T-helper 1 cell treated with Interleukin-12 subunit alpha and Interleukin-12 subunit beta and Interleukin-4 antibody, amounts not matched to agents 30 μg/mL and 1 μg/mL, for 36 hours (primary cell): ENCODE results near the gene SLC35E2B.
A peak's percentile ranks its signal among the peaks of the same experiment; 100 is the strongest.
"Not testable (repeated sequence)": the region's sequence is repeated elsewhere in the genome, so short reads cannot be mapped to it uniquely, and the experiment has no call there.

Experiments
- H3K27ac Mint-ChIP-seq: one replicate; pipeline ENCODE4 v1.8.0; 2021; ENCODE audit warnings: mild to moderate bottlenecking, mixed read lengths
- H3K27me3 Mint-ChIP-seq: one replicate; pipeline ENCODE4 v1.8.0; 2021; ENCODE audit warnings: low read depth, mixed read lengths
- H3K36me3 Mint-ChIP-seq: one replicate; pipeline ENCODE4 v1.8.0; 2021; ENCODE audit warnings: low read depth, mixed read lengths
- H3K4me1 Mint-ChIP-seq: one replicate; pipeline ENCODE4 v1.8.0; 2021; ENCODE audit warnings: low read depth, mixed read lengths
- H3K4me3 Mint-ChIP-seq: one replicate; pipeline ENCODE4 v1.8.0; 2021; ENCODE audit warnings: mild to moderate bottlenecking, moderate library complexity, mixed read lengths
- H3K9me3 Mint-ChIP-seq: one replicate; pipeline ENCODE4 v1.8.0; 2021; ENCODE audit warnings: mixed read lengths

SLC35E2B gene

GRCh38 chr1:1692714-1693647, at the start of gene SLC35E2B:
Gene SLC35E2B, minus strand, starts transcription at chr1:1692795. Its CDS starts 16,096 bp downstream, at chr1:1676699.
- H3K4me1 Mint-ChIP-seq, H3K9me3 Mint-ChIP-seq, H3K27me3 Mint-ChIP-seq, H3K36me3 Mint-ChIP-seq: not testable (repeated sequence)
- peak within 1 kb of the TSS; percentile 94 for H3K27ac Mint-ChIP-seq
- peak within 1 kb of the TSS; percentile 77 for H3K4me3 Mint-ChIP-seq

- H3K4me1 Mint-ChIP-seq, H3K4me3 Mint-ChIP-seq, H3K36me3 Mint-ChIP-seq, H3K27me3 Mint-ChIP-seq, H3K9me3 Mint-ChIP-seq, H3K27ac Mint-ChIP-seq: not testable (repeated sequence)
Observed at GRCh38 chr1:1741013-1741412, 48.4 kb upstream of the SLC35E2B start.

GRCh38 chr1:1738799-1739337, 46.3 kb upstream of the SLC35E2B start:
- H3K4me1 Mint-ChIP-seq, H3K36me3 Mint-ChIP-seq, H3K9me3 Mint-ChIP-seq, H3K27me3 Mint-ChIP-seq, H3K4me3 Mint-ChIP-seq, H3K27ac Mint-ChIP-seq: not testable (repeated sequence)

GRCh38 chr1:1737675-1738590, 45.3 kb upstream of the SLC35E2B start:
- not testable (repeated sequence) for H3K36me3 Mint-ChIP-seq, H3K9me3 Mint-ChIP-seq, H3K27ac Mint-ChIP-seq, H3K27me3 Mint-ChIP-seq, H3K4me1 Mint-ChIP-seq, H3K4me3 Mint-ChIP-seq

- Mint-ChIP-seq H3K4me1 (peaks cover 15% of the 10 kb centered on the region), H3K27ac (peak overlapping the region; percentile 31), H3K27me3 (no peaks in the 10 kb centered on the region), H3K4me3 (no peak overlapping the region), H3K9me3 (no peaks in the 10 kb centered on the region), H3K36me3 (peaks cover 26% of the 10 kb centered on the region)
Observed at GRCh38 chr1:1732381-1732780, 39.8 kb upstream of the SLC35E2B start.

GRCh38 chr1:1730870-1731269, 38.3 kb upstream of the SLC35E2B start:
- no peak overlapping the region for H3K4me3 Mint-ChIP-seq
- H3K27ac Mint-ChIP-seq: peak overlapping the region; percentile 20
- H3K4me1 Mint-ChIP-seq: peaks cover 18% of the 10 kb centered on the region
- no peaks in the 10 kb centered on the region for H3K27me3 Mint-ChIP-seq
- peaks cover 26% of the 10 kb centered on the region for H3K36me3 Mint-ChIP-seq
- no peaks in the 10 kb centered on the region for H3K9me3 Mint-ChIP-seq

- H3K4me1 Mint-ChIP-seq: peaks cover 17% of the 10 kb centered on the region
- H3K27me3 Mint-ChIP-seq, H3K4me3 Mint-ChIP-seq, H3K9me3 Mint-ChIP-seq, H3K27ac Mint-ChIP-seq: not testable (repeated sequence)
- peaks cover 23% of the 10 kb centered on the region for H3K36me3 Mint-ChIP-seq
Observed at GRCh38 chr1:1730230-1730629, 37.6 kb upstream of the SLC35E2B start.

- H3K4me1 Mint-ChIP-seq: peaks cover 20% of the 10 kb centered on the region
- peaks cover 23% of the 10 kb centered on the region for H3K36me3 Mint-ChIP-seq
- not testable (repeated sequence) for H3K9me3 Mint-ChIP-seq, H3K27me3 Mint-ChIP-seq
- H3K4me3 Mint-ChIP-seq: peak overlapping the region; percentile 77
- H3K27ac Mint-ChIP-seq: peak overlapping the region; percentile 99
Observed at GRCh38 chr1:1729116-1729816, 36.7 kb upstream of the SLC35E2B start.

GRCh38 chr1:1728308-1729005, 35.9 kb upstream of the SLC35E2B start:
- Mint-ChIP-seq H3K27ac (peak overlapping the region; percentile 99), H3K36me3 (peaks cover 23% of the 10 kb centered on the region), H3K4me1 (peaks cover 18% of the 10 kb centered on the region), H3K4me3 (peak overlapping the region; percentile 77)
- H3K27me3 Mint-ChIP-seq, H3K9me3 Mint-ChIP-seq: not testable (repeated sequence)

GRCh38 chr1:1727131-1727651, 34.6 kb upstream of the SLC35E2B start:
- H3K27me3 Mint-ChIP-seq, H3K4me3 Mint-ChIP-seq, H3K9me3 Mint-ChIP-seq: not testable (repeated sequence)
- peaks cover 19% of the 10 kb centered on the region for H3K36me3 Mint-ChIP-seq
- peaks cover 18% of the 10 kb centered on the region for H3K4me1 Mint-ChIP-seq
- peak overlapping the region; percentile 76 for H3K27ac Mint-ChIP-seq

GRCh38 chr1:1726088-1726487, 33.5 kb upstream of the SLC35E2B start:
- H3K27me3 Mint-ChIP-seq, H3K9me3 Mint-ChIP-seq: not testable (repeated sequence)
- Mint-ChIP-seq H3K4me1 (peaks cover 23% of the 10 kb centered on the region), H3K27ac (peak overlapping the region; percentile 77), H3K36me3 (peaks cover 16% of the 10 kb centered on the region), H3K4me3 (peak overlapping the region; percentile 67)

GRCh38 chr1:1724035-1724864, 31.7 kb upstream of the SLC35E2B start, which contains the start of gene CDK11A:
Gene CDK11A, minus strand, starts transcription at chr1:1724357. Its CDS starts 1,539 bp downstream, at chr1:1722818.
- H3K4me3 Mint-ChIP-seq: peak within 1 kb of the TSS; percentile 96
- H3K27ac Mint-ChIP-seq: peak within 1 kb of the TSS; percentile 98
- H3K9me3 Mint-ChIP-seq, H3K27me3 Mint-ChIP-seq: not testable (repeated sequence)
- H3K4me1 Mint-ChIP-seq: peaks cover 20% of the 10 kb centered on the region
- H3K36me3 Mint-ChIP-seq: peaks cover 20% of the 10 kb centered on the region

- peaks cover 11% of the 10 kb centered on the region for H3K4me1 Mint-ChIP-seq
- H3K36me3 Mint-ChIP-seq: peaks cover 24% of the 10 kb centered on the region
- no peak overlapping the region for H3K27ac Mint-ChIP-seq
Observed at GRCh38 chr1:1721201-1721600, 28.6 kb upstream of the SLC35E2B start.

More at GRCh38 chr1:1721201-1721600, 28.6 kb upstream of the SLC35E2B start:
- Mint-ChIP-seq H3K27me3 (no peaks in the 10 kb centered on the region), H3K4me3 (no peak overlapping the region), H3K9me3 (no peaks in the 10 kb centered on the region)
